Activated CD4-positive, CD25-positive, alpha-beta regulatory T cell treated with anti-CD3 and anti-CD28 coated beads, Interleukin-2, amount 50 U/mL, for 24 hours (primary cell): ENCODE results near the gene DNM1.

Experiments used
- ATAC-seq, 2 donors: fragments of 150-1000 bp; cut with Tn5 transposase; one replicate each; pipeline ENCODE4 v1.10.0; 2021; ENCODE audit warnings: mild to moderate bottlenecking in 1 of 2, moderate library complexity in 1 of 2

Gene DNM1

DNA sequence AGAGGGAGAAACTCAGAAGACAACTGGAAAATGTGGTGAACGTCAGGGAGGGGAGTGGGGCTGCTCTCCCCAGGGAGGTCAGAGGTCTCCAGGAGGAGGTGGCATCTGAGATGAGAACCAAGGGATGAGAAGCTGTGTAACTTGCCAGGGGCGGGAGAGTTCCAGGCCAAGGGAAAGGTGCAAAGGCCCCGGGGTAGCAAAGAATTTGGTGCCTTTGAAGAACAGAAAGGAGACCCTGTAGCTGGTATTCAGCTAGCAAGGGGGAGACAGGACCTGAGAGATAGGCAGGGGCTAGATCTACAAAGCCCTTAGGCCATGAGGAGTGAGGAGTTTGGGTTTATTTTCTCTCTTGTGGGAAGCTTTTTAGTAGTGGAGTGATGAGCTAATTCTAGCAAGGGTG is 3.3 kb downstream of the DNM1 start:
- no peak for ATAC-seq

DNA sequence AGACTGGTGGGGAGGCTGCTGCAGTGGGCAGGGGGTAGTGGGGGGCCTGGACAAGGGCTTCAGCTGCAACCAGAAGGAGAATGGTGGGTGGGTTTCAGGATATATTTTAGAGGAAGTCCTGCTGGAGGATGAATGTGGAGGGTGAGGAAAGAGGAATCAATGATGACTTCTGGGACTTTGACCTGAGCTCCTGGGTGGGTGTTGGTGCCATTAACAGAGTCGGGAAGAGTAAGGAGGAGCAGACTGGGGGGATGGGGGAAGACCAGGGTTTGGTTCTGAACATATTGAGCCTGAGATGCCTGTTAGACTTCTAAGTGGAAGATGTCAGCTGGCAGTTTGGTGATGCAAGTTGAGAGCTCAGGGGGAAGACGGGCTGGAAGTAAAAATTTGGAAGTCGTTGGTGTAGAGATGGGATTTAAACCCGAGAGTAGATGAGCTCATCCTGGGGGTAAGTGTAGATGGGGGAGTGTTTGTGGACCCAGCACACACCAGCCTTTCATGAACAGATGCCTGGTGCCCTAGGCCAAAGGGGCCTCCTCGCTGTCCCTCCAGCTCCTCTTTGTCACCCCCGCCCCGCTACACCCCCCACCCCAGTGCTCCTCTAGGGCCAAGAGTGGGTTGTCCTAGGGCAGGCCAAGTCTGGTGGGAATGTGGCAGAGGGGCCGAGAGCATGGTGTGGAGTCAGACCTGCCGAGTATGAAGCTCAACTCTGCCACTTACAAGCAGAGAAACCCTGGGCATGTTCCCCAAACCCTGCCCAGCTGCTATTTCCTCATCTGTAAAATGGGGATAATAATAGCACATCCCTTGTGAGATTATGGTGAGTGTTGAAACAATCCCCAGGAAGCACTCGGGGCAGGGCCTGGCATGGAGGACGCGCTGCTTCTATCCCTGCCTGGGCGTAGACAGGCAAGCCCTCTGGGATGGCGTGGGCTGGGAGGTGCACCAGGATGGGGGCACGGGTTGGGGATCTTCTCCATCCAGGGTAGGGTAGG is 4.0 kb downstream of the DNM1 start:
- ATAC-seq, result no peak

DNA sequence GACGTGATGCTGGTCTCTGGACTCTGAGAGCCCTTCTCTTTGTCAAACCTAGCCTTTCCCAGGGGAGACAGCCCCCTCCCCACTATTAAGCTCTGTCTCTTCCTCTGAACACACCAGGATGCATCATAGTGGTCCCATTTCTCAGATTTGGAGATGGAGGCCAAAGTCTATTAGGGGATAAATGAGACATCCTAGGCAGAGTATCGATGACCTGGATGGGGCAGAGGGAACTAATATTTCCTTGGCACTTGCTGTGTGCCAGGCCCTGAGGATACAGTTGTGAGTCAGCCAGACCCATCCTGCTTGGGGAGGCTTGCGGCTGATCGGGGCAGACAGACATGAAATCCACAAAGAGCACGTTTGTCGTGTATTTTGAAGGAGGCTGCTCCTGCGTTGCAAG is 5.2 kb downstream of the DNM1 start:
- ATAC-seq, result no peak

DNA sequence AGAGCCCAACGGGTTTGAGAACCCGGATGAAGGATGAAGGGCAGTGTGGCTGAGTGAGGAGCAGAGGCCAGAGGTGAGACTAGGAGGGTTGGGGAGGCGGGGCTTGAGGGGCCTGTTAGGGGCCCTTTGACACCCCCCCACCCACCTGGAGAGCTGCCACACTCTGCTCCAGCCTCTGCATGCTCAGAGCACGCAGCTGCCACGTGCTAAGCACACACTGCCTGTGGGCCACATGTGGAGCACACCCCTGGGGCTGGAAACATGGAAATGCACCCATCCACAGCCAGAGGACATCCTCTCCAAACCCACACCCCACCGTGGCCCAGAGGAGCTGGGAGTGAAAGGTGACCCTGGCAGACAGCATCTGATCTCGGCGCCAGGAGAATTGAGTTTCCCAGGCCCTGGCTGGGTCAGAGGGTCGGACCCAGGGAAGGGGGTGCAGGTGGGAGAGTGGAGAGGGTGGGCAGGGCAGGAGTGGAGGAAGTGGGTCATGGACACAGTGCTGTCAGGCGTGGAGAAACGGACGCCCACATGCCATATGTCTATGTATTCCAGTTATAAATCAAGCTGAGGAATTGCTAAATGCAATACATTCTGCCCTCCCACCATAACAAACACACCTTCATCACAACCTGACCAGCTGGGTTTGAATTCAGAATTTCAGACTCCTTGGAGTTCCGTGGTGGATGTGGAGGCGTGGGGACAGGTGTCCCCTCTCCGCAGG is 5.9 kb downstream of the DNM1 start:
- ATAC-seq, result no peak

DNA sequence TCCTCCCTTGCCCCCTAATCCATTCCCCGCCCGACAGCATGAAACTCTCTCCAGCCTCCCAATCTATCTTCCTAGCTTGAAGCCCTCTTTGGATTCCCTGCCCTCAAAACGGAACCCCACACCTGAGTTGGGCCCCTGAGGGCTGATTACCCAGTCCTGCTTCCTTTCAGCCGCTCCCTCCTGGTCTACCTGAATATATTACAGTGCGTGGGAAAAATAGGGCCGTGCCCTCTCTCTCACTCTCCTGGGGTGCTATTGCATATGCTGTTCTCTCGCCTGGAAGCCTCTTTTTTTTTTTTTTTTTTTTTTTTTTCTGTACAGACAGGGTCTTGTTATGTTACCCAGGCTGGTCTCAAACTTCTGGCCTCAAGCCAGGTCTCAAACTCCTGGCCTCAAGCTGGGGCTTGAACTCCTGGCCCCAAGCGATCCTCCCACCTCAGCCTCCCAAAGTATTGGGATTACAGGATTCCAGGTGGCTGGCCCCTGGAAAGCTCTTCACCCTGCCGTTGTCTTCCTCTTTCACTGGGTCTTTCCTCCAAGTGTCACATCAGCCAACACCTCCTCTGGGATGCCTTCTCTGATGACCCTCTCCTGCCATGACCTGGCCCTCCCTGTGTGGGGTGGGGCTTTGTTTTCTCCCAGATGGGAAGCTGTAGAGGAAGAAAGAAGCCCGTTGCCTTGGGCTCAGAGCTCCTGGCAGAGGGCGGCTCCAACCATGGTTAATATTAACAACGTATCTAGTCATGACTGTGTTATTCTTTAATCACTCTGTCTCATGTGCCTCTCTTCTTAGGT is 8.2 kb downstream of the DNM1 start:
- no peak for ATAC-seq

DNA sequence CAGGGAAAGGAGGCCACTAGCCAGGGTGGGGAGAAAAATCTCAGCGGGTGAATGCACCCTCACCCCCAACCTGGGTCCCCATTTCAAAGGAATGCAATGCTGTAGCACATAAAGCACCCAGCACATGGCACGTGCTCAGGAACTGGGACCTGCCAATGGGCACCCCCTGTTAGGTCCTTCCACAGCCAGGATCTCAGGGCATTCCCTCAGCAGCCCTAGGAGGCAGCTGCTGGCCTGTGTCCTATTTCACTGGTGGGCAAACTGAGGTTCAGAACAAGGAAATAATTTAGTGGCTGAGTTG is 8.8 kb downstream of the DNM1 start:
- no peak for ATAC-seq

DNA sequence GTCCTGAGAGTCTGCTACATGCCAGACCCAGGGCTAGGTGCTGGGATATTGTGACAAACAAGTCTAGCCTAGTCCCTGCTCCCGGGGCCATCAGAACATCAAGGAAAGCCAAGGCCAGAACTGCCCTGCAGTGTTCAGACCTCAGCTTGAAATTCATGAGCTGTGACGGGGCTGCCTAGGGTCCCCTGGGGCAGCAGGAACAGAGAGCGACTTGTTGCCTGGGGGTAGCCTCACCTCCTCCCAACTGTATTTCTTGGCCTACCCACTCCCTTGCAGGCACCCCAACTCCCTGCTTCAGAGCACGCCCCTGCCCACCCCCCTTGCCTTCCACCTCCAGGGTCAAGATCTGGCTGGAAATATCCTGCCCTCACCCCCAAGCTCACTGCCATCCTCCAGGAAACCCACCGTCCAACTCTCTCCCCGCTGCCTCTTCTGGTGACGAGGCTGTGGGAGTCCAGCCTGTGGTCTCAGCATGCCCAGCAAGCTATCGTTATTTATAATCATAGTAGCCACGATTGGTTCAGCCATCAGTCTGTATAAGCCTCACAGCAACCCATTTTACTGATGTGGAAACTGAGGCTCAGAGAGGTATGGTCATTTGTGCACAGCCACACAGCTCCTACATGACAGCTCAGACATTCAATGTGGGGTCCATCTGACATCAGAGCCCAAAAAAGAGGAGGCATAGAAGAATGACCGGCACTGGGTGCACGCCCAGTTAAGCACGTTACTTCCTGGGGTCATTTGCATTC is 10.7 kb downstream of the DNM1 start:
- ATAC-seq, result no peak

DNA sequence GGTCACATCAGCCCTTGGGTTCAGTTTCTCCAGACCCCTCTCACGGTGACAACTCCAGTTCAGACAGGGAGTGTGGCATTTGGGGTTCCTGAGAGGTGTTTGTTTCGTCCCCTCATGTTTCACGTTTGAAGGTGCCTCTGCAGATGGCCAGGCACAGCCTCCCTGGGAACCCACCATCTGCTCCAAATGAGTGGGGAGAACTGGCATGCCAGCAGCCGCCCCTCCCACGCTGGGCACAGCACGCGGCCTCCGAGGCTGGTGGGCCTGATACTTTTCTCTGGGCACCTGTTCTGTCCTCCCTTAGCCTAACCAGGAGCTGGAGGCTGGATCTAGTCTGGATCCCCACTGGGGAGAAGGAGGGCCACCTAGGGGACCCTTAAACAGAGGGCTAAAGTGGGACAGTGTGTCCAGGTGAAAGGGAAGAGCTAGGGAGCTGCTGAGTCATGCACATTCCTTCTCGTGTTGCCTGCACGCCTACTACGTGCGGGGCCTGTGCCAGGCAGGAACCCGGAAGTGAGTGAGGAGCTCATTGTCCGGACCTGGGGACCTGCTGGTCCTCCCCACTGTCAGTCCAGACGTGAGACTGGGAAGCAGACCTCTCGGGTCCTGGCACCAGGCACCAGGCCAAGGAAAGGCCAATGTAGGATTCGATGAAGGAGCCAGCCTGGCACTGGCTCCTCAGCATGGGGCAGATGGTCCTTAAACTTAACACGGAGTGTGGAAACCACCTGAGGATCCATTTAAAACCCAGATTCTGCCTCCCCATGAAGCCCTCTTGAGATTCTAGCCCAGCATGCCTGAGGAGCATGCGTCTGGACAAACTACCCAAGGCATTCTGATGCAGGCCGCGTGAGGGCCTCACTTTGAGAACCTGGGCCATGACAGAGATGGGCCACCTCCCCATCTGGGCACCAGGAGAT is 11.7 kb downstream of the DNM1 start:
- no peak for ATAC-seq

DNA sequence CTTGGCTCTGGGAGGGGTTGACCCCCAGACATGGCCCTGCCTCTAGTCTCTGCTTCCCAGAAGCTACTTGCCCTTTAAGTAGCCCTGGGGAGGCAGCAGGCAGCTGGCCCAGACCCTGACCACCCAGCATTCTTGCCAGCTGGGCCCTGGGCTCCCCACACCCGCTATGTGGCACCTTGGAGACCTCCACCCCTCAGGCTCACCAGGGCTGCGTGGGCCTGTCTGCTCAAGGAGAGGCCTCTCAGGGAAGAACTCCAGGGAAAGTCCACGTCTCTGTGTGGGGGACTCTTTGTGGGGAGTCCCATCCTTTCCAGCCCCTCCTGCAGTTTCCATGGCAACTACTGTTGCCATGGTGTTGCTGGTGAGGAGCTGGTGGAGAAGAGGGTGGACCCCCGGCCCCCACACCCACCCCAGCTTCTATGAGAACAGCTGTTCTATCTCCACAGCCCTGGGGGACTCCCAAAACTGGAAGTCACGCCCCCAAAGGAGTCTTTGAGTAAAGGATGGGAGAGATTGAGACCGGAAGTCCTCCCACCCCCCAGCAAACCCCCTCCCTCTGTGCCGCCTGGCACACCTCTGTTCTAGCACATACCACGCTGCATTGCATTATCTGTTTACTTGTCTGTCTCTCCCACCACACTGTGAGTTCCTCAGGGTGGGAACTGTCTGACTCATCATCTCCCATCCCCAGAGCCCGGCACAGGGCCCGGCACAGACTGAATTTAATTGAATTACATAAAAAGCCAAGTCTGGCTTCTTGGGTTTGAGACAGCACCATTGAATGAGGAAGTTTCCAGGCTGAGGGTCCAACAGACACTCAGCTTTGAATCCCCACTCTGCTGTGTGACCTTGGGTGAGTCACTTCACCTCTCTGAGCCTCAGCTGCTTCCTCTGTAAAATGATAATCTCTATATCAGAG is 12.6 kb downstream of the DNM1 start:
- ATAC-seq, result no peak

DNA sequence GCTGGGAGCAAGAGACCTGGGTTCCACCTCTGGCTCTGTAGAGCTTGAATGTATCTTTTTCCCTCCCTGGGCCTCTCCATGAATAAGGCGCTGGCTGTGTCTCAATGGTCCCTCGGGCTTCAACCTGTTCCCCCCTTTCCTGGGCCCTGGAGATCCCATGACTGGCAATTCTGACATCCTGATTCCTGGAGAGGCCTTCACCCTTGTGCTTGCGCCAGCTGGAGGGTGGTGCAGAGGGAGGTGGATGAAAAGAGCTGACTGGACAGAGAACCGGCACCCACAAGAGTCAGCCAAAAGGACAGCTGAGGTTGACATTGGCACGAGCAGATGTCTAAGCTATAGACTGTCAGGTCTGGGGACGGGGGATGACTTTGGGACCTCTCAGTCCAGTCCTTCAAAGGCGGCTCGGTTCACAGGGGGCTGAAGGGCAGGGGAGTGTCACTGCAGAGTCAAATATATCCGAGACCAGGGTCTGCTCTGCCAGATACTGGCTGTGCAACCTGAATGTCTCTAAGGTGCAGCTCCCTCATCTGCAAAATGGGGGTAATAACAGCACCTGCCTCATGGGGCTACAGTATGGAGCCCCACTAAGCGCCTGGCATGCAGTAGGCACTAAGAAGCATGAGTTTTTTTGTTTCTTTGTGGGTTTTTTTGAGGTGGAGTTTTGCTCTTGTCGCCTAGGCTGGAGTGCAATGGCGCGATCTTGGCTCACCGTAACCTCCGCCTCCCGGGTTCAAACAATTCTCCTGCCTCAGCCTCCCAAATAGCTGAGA is 13.8 kb downstream of the DNM1 start:
- no peak for ATAC-seq

DNA sequence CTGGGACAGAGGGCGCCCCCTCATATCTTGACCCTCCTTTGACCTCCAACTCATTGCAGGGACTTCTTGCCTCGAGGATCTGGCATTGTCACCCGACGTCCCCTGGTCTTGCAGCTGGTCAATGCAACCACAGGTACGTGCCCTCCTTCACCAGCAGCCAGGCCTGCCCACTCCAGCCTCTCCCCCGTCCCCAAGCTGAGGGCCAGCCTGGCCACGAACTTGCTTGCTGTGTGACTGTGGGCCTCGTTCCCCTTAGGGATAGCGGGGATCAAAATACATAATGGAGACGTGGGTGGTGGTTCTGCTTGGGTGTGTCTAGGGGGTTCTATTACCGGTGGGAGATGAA is 15.0 kb downstream of the DNM1 start:
- ATAC-seq, result no peak

DNA sequence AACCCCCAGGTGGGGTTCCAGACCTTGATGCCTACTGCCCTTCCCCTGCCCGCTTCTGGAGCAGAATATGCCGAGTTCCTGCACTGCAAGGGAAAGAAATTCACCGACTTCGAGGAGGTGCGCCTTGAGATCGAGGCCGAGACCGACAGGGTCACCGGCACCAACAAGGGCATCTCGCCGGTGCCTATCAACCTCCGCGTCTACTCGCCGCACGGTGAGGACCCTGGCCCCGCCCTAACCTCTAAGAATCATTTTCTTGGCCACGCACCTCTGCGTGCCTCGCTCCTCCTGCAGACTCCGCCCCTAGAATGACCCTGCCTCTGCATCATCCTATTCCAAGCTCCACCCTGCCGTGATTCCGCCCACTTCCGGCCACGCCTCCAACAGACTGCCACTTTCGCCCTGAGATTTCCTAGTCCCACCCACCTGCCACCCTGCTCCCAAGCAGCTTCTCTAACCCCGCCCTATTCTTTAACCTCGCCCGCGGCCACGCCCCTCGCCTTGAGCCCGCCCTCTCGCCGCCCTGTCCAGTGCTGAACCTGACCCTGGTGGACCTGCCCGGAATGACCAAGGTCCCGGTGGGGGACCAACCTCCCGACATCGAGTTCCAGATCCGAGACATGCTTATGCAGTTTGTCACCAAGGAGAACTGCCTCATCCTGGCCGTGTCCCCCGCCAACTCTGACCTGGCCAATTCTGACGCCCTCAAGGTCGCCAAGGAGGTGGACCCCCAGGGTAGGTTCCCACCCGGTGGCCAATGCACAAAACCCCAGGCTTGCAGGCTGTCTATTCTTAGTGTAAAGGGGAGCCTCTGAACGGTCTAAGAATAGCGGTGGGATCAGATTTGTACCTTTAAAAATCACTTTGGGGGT is 15.6 kb downstream of the DNM1 start:
- peak; percentile 96 to 97 for ATAC-seq

DNA sequence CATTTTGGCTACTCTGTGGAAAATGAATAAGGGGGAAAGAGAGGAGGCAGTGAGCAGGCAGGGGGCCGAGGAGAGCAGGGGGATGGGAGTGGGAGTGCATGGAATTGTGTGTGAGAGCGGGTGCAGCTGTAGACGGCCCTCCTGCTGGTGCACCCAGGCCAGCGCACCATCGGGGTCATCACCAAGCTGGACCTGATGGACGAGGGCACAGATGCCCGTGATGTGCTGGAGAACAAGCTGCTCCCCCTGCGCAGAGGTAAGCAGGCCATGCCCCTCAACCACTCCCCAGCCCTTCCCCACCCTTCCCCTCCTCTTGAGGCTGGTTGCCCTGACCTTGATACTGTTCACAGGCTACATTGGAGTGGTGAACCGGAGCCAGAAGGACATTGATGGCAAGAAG is 16.7 kb downstream of the DNM1 start:
- ATAC-seq, result no peak

DNA sequence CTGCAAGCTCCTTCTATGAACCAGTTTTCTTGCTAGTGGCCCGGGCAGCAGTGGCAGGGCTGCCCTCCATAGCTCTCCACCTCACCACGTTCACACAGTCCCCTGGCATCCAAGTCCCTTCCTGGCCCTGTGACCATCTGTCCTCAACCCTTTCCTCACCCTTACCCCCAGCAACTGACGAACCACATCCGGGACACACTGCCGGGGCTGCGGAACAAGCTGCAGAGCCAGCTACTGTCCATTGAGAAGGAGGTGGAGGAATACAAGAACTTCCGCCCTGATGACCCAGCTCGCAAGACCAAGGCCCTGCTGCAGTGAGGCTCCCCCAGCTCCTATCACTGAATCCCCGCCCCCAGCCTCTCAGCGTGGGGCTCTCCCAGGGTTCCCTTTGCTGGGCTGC is 18.8 kb downstream of the DNM1 start:
- no peak for ATAC-seq

DNA sequence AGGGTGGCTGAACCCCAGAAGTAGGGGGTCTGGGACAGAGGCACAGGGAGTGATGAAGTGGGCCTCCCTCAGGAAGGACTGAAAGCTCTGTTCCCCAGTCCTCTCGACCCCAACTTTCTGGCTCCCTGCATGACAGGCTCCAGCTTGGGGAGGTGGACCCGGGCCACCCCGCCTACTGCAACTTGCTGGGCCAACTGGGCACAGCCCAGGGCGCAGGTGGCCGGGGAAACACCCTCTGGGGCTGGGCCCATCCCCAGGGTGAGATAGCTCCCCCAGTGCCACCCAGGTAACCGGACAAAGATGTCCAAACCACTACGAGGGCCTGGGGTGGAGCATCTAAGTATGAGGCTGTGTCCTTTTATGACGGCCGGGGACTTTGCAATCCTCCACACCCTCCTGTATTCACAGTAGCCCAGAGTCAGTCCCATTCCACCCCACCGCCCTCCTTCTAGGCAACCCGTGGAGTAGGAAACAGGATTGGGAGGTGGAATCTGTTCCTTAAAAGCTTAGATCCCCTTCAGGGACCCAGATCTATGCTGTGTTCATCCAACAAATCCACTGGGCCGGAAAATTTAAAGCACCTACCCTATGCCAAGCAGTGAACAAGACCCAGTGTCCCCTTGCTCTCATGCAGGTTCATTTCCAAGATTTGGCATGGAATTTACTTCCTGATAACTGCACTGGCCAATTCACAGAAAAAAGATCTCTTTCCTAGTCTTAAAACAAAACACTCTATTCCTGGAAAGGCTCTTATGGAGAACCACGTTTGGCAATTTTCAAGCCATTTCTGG is 19.9 kb downstream of the DNM1 start:
- no peak for ATAC-seq

DNA sequence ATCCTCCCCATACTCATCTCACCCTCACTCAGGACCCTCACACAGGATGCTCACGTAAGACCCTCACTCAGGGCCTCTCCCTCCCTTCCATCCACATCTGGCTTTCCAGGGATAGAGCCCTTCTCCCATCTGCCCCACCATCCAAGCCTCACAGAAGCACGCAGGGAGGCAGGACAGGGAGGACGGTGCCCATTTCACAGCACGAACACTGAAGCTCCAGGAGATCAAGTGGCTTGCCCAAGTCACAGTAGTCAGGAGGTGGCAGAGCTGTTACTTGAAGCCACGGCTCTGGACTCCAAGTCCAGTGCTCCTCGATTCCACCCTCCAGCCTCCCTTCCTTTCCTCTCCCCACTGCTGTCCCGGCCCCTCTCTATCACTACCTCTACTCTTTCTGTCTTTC is 21.7 kb downstream of the DNM1 start:
- ATAC-seq, result no peak

DNA sequence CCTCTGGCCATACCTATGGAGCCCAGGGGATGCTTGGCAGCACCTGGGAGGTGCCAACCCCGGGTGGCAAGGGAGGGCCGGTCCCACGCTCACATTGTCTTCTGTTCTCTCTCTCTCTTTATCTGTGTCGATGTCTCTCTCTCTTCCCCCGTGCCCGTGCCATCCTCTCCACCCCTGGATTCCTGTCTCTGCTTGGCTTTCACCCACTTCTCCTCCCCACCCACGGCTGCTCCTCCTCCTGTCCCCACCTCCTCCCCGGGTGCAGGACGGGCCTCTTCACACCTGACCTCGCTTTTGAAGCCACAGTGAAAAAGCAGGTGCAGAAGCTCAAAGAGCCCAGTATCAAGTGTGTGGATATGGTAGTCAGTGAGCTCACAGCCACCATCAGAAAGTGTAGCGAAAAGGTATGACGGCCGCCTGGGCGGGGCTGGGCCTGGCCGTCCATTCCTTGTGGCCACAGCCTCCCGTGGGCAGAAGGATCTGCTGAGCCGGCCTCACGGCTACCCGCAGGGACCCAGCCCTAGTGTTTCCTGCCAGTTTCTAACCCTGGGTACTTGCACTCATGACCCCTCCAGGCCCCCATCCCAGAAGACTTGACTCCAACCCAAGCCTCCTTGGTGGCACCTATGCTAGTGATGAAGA is 22.7 kb downstream of the DNM1 start:
- ATAC-seq, result no peak
